ENCODE results near the gene STYXL1. TPM values are rescaled to one million over a fixed set of nuclear protein-coding genes. Genes with fewer than 3 reads are reported as not detected.

The STYXL1 gene
- total and polyA plus RNA-seq, 2 donors (not counting 1 experiment from before 2014, with no cell fraction given), result 49.0 to 49.8 TPM

DNA sequence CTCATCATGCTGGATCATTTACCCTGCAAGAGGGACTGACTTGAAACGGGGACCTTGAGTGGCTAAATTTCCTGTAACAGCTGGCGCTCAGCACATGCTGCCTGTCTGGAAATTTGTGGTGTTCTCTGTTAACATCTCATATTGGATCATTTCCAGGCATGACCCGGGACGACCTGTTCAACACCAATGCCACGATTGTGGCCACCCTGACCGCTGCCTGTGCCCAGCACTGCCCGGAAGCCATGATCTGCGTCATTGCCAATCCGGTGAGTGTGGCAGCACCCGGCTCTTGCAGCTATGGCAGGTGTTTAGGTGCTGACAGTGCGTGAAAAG lies 10.0 kb upstream of the STYXL1 start:
- Histone ChIP-seq H3K4me2 (ENCODE audit: extremely low read depth, insufficient read depth, low read length) (no peak overlapping the region), H2AFZ (ENCODE audit: low read length) (no peak overlapping the region), H3K9ac (ENCODE audit: insufficient read depth, low read length) (no peak overlapping the region), H3K27ac (ENCODE audit: insufficient read depth, low read length) (no peak overlapping the region), H4K20me1 (ENCODE audit: control insufficient read depth, extremely low read depth, insufficient read depth, low read length) (peaks cover 2% of the 10 kb centered on the region), H3K27me3 (ENCODE audit: control insufficient read depth, insufficient read depth, low read length) (no peaks in the 10 kb centered on the region), H3K4me3 (replicated peaks in 1 of 4; ENCODE audit: control extremely low read depth in 1 of 4, insufficient read depth in 1 of 4, low read depth in 3 of 4, low read length in 4 of 4) (no peak overlapping the region), H3K79me2 (ENCODE audit: control insufficient read depth, insufficient read depth, low read length) (peaks cover 31% of the 10 kb centered on the region), H3K4me1 (ENCODE audit: control insufficient read depth, extremely low read depth, insufficient read depth, low read length) (peaks cover 10% of the 10 kb centered on the region), H3K9me3 (ENCODE audit: control insufficient read depth, insufficient read depth, low read depth, low read length) (no peaks in the 10 kb centered on the region), H3K36me3 (ENCODE audit: control insufficient read depth, insufficient read depth, low read length) (peaks cover 28% of the 10 kb centered on the region)
- TF ChIP-seq EZH2 (IDR thresholded peaks at IDR 0.05; ENCODE audit: low read length, missing control alignments), result no peak
- no peak for TF ChIP-seq CTCF (conservative IDR thresholded peaks at IDR 0.05 in 1 of 2, IDR thresholded peaks at IDR 0.05 in 1 of 2; ENCODE audit: low read depth in 1 of 2, low read length in 2 of 2)
- DNase-seq (ENCODE audit: low read depth in 2 of 2), result no peak

- Histone ChIP-seq H3K9me3 (ENCODE audit: control insufficient read depth, insufficient read depth, low read depth, low read length) (no peaks in the 10 kb centered on the region), H4K20me1 (ENCODE audit: control insufficient read depth, extremely low read depth, insufficient read depth, low read length) (peaks cover 2% of the 10 kb centered on the region), H3K4me2 (ENCODE audit: extremely low read depth, insufficient read depth, low read length) (no peak overlapping the region), H3K27me3 (ENCODE audit: control insufficient read depth, insufficient read depth, low read length) (no peaks in the 10 kb centered on the region), H3K79me2 (ENCODE audit: control insufficient read depth, insufficient read depth, low read length) (peaks cover 36% of the 10 kb centered on the region), H2AFZ (ENCODE audit: low read length) (no peak overlapping the region), H3K4me3 (replicated peaks in 1 of 4; ENCODE audit: control extremely low read depth in 1 of 4, insufficient read depth in 1 of 4, low read depth in 3 of 4, low read length in 4 of 4) (no peak overlapping the region), H3K9ac (ENCODE audit: insufficient read depth, low read length) (no peak overlapping the region), H3K4me1 (ENCODE audit: control insufficient read depth, extremely low read depth, insufficient read depth, low read length) (peaks cover 10% of the 10 kb centered on the region), H3K36me3 (ENCODE audit: control insufficient read depth, insufficient read depth, low read length) (peaks cover 26% of the 10 kb centered on the region), H3K27ac (ENCODE audit: insufficient read depth, low read length) (no peak overlapping the region)
- TF ChIP-seq EZH2 (IDR thresholded peaks at IDR 0.05; ENCODE audit: low read length, missing control alignments) (no peak), CTCF (conservative IDR thresholded peaks at IDR 0.05 in 1 of 2, IDR thresholded peaks at IDR 0.05 in 1 of 2; ENCODE audit: low read depth in 1 of 2, low read length in 2 of 2) (no peak)
- DNase-seq (ENCODE audit: low read depth in 2 of 2), result no peak
Measured at GRCh38 chr7:76057103-76057812, 9.5 kb upstream of the STYXL1 start.

- Histone ChIP-seq H4K20me1 (ENCODE audit: control insufficient read depth, extremely low read depth, insufficient read depth, low read length) (peaks cover 2% of the 10 kb centered on the region), H3K4me1 (ENCODE audit: control insufficient read depth, extremely low read depth, insufficient read depth, low read length) (peaks cover 10% of the 10 kb centered on the region), H3K27me3 (ENCODE audit: control insufficient read depth, insufficient read depth, low read length) (no peaks in the 10 kb centered on the region), H2AFZ (ENCODE audit: low read length) (no peak overlapping the region), H3K9ac (ENCODE audit: insufficient read depth, low read length) (no peak overlapping the region), H3K4me2 (ENCODE audit: extremely low read depth, insufficient read depth, low read length) (no peak overlapping the region), H3K36me3 (ENCODE audit: control insufficient read depth, insufficient read depth, low read length) (peaks cover 25% of the 10 kb centered on the region), H3K79me2 (ENCODE audit: control insufficient read depth, insufficient read depth, low read length) (peaks cover 45% of the 10 kb centered on the region), H3K9me3 (ENCODE audit: control insufficient read depth, insufficient read depth, low read depth, low read length) (no peaks in the 10 kb centered on the region), H3K4me3 (replicated peaks in 1 of 4; ENCODE audit: control extremely low read depth in 1 of 4, insufficient read depth in 1 of 4, low read depth in 3 of 4, low read length in 4 of 4) (no peak overlapping the region), H3K27ac (ENCODE audit: insufficient read depth, low read length) (no peak overlapping the region)
- no peak for DNase-seq (ENCODE audit: low read depth in 2 of 2)
- TF ChIP-seq CTCF (conservative IDR thresholded peaks at IDR 0.05 in 1 of 2, IDR thresholded peaks at IDR 0.05 in 1 of 2; ENCODE audit: low read depth in 1 of 2, low read length in 2 of 2) (no peak), EZH2 (IDR thresholded peaks at IDR 0.05; ENCODE audit: low read length, missing control alignments) (no peak)
Measured at GRCh38 chr7:76056241-76056640, 8.4 kb upstream of the STYXL1 start.

Data from fibroblast of lung (primary cell).